ENCODE data around the gene QTRT2. TPM values are rescaled to one million over a fixed set of nuclear protein-coding genes. Genes with fewer than 3 reads are reported as not detected.

Gene QTRT2
- total RNA-seq, 1 experiment from 2014 or later = 62.4 TPM

GRCh38 chr3:114019486-114019885 is 37.1 kb upstream of the QTRT2 start:
- Histone ChIP-seq H3K27ac (ENCODE audit: low read depth, low read length, poor library complexity, severe bottlenecking) (no peak overlapping the region), H3K36me3 (ENCODE audit: insufficient read depth, low read length, poor library complexity, severe bottlenecking) (no peaks in the 10 kb centered on the region), H3K27me3 (replicated peaks; ENCODE audit: insufficient read depth, low read depth, low read length, poor library complexity) (no peaks in the 10 kb centered on the region), H3K4me1 (ENCODE audit: insufficient read depth, low read length, poor library complexity, severe bottlenecking) (no peaks in the 10 kb centered on the region), H3K4me3 (ENCODE audit: low read depth, low read length, poor library complexity, severe bottlenecking) (no peak overlapping the region), H3K9me3 (ENCODE audit: low read depth, low read length, poor library complexity, severe bottlenecking) (no peaks in the 10 kb centered on the region)
- BruUV-seq (replicated peaks) = no TSS peak
- ChIA-PET CTCF (no interaction called here), POLR2A (ENCODE audit: low non-redundant PET) (no interaction called here)
- DNase-seq (ENCODE audit: low spot score) = no peak
- TF ChIP-seq EZH2 (IDR thresholded peaks at IDR 0.05; ENCODE audit: borderline replicate concordance, low read depth, low read length, poor library complexity, severe bottlenecking) = no peak
- TF ChIP-seq CTCF (conservative IDR thresholded peaks at IDR 0.05; ENCODE audit: low read depth, low read length) = no peak
- intact Hi-C loops (cut with micrococcal nuclease; ENCODE audit: unreplicated experiment) = no loop called here

- intact Hi-C loops (cut with micrococcal nuclease; ENCODE audit: unreplicated experiment) = no loop called here
- BruUV-seq (replicated peaks) = no TSS peak
- no peak overlapping the region for H3K4me3 ChIP-seq (ENCODE audit: low read depth, low read length, poor library complexity, severe bottlenecking)
- H3K36me3 ChIP-seq (ENCODE audit: insufficient read depth, low read length, poor library complexity, severe bottlenecking) = no peaks in the 10 kb centered on the region
- H3K4me1 ChIP-seq (ENCODE audit: insufficient read depth, low read length, poor library complexity, severe bottlenecking) = no peaks in the 10 kb centered on the region
- H3K9me3 ChIP-seq (ENCODE audit: low read depth, low read length, poor library complexity, severe bottlenecking) = no peaks in the 10 kb centered on the region
- ChIA-PET CTCF (no interaction called here), POLR2A (ENCODE audit: low non-redundant PET) (no interaction called here)
- no peak for DNase-seq (ENCODE audit: low spot score)
- TF ChIP-seq EZH2 (IDR thresholded peaks at IDR 0.05; ENCODE audit: borderline replicate concordance, low read depth, low read length, poor library complexity, severe bottlenecking) = no peak
- TF ChIP-seq CTCF (conservative IDR thresholded peaks at IDR 0.05; ENCODE audit: low read depth, low read length) = no peak
- no peak overlapping the region for H3K27ac ChIP-seq (ENCODE audit: low read depth, low read length, poor library complexity, severe bottlenecking)
- H3K27me3 ChIP-seq (replicated peaks; ENCODE audit: insufficient read depth, low read depth, low read length, poor library complexity) = no peaks in the 10 kb centered on the region
These were observed 35.6 kb upstream of the QTRT2 start for GRCh38 chr3:114020907-114021306.

- TF ChIP-seq EZH2 (IDR thresholded peaks at IDR 0.05; ENCODE audit: borderline replicate concordance, low read depth, low read length, poor library complexity, severe bottlenecking) (no peak), CTCF (conservative IDR thresholded peaks at IDR 0.05; ENCODE audit: low read depth, low read length) (no peak)
- H3K4me1 ChIP-seq (ENCODE audit: insufficient read depth, low read length, poor library complexity, severe bottlenecking) = no peaks in the 10 kb centered on the region
- no peak overlapping the region for H3K4me3 ChIP-seq (ENCODE audit: low read depth, low read length, poor library complexity, severe bottlenecking)
- intact Hi-C loops (cut with micrococcal nuclease; ENCODE audit: unreplicated experiment) = no loop called here
- no peaks in the 10 kb centered on the region for H3K9me3 ChIP-seq (ENCODE audit: low read depth, low read length, poor library complexity, severe bottlenecking)
- H3K27ac ChIP-seq (ENCODE audit: low read depth, low read length, poor library complexity, severe bottlenecking) = no peak overlapping the region
- H3K27me3 ChIP-seq (replicated peaks; ENCODE audit: insufficient read depth, low read depth, low read length, poor library complexity) = no peaks in the 10 kb centered on the region
- H3K36me3 ChIP-seq (ENCODE audit: insufficient read depth, low read length, poor library complexity, severe bottlenecking) = no peaks in the 10 kb centered on the region
- CTCF ChIA-PET = no interaction called here
- BruUV-seq (replicated peaks) = no TSS peak
- POLR2A ChIA-PET (ENCODE audit: low non-redundant PET) = no interaction called here
- DNase-seq (ENCODE audit: low spot score) = no peak
These were observed 34.3 kb upstream of the QTRT2 start for GRCh38 chr3:114022145-114022802.
